DOHH2 (cell line): ENCODE data around the gene CYP46A1.

Experiments used
- CTCF ChIP-seq: fragments of 200-600 bp; sonication (generic); IDR thresholded peaks from one replicate; pipeline ENCODE4 v1.5.1; 2014; ENCODE audit warnings: antibody characterized with exemption, mild to moderate bottlenecking, low read depth, low read length; ENCODE audit not compliant: poor library complexity, severe bottlenecking
- EZH2phosphoT487 ChIP-seq: fragments of 200-600 bp; sonication (generic); IDR thresholded peaks from 2 replicates; pipeline ENCODE4 v1.6.1; 2017; ENCODE audit warnings: borderline replicate concordance, mild to moderate bottlenecking, antibody characterized with exemption, low read length, moderate library complexity, mixed read lengths

GRCh38 chr14:99724939-99725773, 41.1 kb downstream of the CYP46A1 start:
- no peak for TF ChIP-seq CTCF
- TF ChIP-seq EZH2phosphoT487 = no peak
